H54 (cell line): ENCODE data around the gene TRIP6.
A peak's percentile ranks its signal among the peaks of the same experiment; 100 is the strongest.
"Not testable (repeated sequence)": the region's sequence is repeated elsewhere in the genome, so short reads cannot be mapped to it uniquely, and the experiment has no call there.

Experiments
- DNase-seq: peaks from one replicate; pipeline ENCODE4 v3.0.0; 2011; ENCODE audit warnings: low spot score, mixed read lengths; ENCODE audit not compliant: insufficient read length
- FAIRE-seq: peaks from 3 replicates; lab custom pipeline; 2011; peaks lifted over from hg19 to GRCh38; lab: Jason Lieb, UNC
- POLR2A ChIP-seq: IDR thresholded peaks from 2 replicates; pipeline ENCODE4 v1.6.1; 2011; ENCODE audit warnings: low read depth, mild to moderate bottlenecking, low read length

TRIP6 gene

DNA sequence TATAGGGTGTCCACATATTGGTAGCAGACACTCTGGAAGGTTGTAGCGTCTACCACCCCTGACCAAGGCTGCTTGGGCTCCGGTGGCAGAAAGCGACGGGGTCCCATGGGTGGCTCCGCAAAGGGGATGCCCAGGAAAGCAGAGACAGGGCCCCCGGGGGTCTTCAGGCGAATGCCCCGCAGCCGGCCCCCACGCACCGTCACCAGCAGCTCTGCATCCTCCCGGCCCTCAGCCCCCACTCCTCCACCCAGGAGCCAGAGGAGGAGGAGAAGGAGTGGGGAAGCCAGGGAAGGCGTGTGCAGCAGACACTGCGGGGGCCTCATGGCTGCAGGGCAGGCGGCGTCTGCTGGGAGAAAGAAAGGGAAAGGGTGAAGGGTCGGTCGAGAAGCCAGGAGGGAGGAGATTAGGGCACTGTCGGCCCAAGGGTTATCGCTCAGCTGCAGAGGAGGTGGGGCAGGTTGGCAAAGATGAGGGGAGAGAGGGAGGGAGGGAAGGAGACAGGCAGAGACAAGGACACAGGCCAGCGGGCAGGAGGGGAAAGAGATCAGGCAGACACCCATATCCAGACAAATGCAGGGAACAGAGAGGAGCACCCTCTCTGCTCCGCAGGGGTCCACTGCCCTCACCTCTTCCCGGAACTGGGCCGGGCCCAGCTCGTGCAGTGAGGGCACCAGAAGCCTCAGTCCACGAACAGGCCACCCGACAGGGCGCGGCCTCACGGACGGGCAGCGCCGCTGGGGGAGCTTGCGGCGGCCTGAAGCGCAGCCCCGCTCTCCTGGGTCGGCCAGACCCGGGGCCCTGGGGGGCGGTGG, 26.9 kb downstream of the TRIP6 start:
- FAIRE-seq = no peak
- TF ChIP-seq POLR2A = no peak
- no peak for DNase-seq

DNA sequence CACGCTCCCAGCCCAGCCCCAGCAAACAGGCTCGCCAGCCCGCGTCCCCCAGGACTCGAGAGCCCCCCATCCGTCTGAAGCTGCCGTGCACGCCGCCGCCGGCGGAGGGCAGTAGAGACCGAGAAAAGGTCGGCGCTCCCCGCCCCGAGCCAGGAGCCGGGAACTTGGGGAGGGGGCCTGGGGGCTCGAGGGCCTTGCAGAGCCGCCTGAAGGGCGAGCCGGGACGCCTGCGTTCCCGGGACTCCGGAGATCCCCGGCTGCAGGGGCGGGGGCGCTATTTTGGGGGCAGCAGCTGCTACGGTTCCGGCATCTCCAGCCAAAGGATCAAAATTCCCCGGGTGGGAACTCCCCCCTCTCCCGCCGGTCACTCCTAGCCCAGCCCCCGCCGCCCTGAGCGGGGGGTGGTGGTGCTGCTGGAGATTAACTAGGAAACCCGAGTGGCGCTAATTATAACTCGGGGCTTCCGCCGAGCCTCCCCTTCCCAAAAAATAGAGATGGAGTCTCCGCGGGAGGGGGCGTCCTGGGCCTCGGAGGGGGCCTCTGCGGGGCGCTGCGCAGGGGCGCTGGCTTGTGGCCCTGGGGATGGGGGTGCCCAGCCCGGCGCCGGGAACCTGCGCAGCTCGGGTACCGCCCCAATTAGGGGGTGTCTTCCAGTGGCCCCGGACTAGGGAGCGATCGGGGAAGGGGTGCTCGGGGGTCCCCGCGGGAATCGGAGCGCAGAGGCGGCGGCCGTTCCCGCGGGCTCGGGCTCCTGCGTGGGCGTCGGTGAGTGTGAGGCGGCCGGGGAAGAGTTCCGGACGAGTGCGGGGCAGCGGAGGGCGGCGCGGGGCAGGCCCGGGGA, 27.9 kb downstream of the TRIP6 start:
- TF ChIP-seq POLR2A = no peak
- FAIRE-seq (no peak), DNase-seq (no peak)

DNA sequence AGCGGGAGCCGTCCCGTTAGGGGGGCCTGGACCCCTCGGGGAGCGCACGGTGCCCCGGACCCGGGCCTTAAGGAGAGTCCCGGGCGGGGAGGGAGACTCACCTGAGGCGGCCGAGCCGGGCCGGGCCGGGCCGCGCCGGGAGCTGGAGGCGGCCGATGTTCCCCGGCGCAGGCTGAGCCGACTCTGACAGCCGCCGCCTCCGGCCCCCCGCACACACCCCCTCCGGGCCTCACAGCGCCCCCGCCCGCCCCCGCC, 28.4 kb downstream of the TRIP6 start, which contains the start of gene ACHE:
TSS of gene ACHE (minus strand) at position 188 of the 255 bp plus-strand sequence. CDS start 1,656 bp downstream, outside the sequence.
- TF ChIP-seq POLR2A = no peak
- no peak for DNase-seq
- no peak for FAIRE-seq

DNA sequence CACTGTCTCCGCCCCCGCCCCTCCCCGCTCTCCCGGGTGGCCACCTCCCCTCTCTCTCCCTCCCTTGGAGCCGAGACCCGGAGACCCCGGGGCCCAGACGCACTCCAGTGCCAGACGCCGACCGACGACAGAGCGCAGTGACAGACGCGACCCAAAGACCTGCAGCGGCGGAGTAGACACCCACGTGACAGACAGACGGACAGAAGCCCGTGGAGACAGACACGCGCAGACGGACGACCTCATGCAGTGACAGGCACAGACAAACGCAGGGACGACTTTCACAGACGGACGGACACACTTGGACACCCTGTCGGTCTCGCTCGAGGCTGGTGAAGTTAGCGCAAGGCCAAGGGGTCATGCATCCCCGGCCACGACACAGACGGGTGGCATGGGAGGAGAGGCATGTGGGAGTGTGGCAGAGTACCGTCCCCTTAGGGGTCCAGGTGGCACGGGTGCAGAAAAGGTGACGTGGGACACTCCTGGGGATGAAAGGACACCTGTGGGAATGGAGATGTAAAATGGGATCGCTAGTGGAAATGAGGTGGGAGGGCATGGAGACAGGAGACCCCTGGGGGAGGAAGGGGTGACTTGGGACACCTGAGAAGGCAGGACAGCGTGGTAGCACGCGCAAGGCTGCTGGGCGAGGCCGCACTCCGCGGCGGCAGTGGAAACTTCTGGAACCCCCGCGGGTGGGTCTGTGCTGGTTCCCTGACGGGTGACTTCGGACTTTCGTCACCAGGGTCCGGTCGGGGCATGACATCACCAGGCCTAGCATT, 29.0 kb downstream of the TRIP6 start:
- DNase-seq = no peak
- no peak for FAIRE-seq

DNA sequence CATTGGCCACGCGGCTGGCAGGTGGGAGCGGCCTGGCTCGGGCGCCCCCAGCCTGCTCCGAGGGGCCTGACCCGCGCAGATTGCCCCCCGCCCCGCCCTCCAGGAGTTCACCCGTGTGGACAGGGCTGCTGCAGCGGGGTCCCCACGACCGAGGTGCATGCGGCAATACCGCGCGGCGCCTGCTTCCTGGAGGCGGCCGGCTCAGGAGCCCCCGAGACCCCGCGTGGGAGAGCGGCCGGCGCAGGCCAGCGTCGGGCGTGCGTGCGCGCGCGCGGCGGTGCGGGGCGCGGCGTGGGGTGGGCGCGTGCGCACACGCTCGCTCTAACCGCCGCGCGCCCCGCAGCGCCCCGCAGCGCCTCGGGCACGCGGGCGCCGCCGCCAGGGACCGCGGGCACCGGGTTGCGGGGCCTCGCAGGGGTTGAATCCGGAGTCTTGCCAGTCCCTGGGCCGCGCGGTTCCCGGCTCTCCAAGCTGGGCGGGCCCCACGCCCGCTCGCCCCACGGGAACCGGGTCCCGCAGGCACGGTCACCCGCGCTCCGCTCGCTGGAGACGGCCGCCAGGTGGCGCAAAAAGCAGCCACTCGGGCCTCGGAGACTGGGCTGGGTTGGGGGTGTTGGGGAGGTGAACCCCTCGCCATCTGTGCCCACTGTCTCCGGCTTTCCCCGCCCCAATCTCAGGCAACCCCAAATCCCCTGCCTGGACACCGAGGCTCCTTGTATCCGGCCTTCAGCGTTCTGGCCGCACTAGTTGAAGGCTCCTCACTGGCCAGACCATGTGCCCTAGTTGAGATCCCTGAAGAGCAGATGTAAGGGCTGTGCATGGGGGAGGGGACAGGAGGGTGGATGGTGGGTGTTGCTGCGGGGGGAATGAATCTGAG, 29.8 kb downstream of the TRIP6 start:
- FAIRE-seq = no peak
- TF ChIP-seq POLR2A = no peak
- peak; percentile 57 for DNase-seq

More for the DNA sequence above, 29.0 kb downstream of the TRIP6 start:
- no peak for TF ChIP-seq POLR2A

DNA sequence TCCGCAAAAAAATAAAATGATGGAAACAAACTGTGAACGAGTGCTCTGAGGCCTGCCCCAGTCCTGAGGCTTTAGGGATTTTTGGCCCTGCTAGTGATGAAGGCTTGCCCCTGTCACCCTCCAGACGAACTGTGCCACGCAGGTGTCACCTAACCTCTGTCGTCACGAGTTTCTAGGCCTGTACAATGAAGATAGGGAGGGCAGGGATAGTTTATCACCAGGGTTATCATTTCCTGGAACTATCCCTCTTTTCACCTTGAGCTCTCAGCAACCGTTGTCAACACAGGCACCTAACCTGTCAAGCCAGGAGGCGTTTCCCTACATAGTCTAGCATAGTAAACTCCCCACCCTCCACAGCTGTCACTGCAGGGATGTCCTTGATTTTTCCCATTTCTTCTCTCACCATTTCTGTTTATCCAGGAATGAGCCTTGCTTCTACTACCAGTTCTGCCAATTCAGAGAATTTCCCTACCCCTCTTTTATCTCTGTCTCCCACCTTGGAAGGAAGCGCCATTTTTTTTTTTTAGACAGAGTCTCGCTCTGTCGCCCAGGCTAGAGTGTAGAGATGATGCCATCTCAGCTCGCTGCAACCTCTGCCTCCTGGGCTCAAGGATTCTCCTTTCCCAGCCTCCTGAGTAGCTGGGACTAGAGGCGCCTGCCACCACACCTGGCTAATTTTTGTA, 30.7 kb downstream of the TRIP6 start:
- DNase-seq = no peak
- FAIRE-seq = no peak
- TF ChIP-seq POLR2A = no peak

DNA sequence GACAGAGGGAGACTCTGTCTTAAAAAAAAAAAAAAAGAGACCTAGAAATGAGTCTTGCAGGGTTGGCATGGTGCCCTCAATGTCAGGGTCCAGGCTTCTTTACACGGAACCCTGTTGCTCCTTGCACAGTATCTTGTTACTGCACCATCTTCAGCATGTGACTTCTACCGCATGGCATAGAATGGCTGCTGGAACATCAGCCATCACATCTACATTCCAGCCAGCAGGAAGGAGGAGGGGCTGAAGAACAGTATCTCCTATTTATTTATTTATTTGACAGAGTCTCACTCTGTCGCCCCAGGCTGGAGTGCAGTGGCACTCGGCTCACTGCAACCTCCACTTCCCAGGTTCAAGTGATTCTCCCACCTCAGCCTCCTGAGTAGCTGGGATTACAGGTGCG, 32.2 kb downstream of the TRIP6 start:
- TF ChIP-seq POLR2A = no peak
- DNase-seq = no peak
- FAIRE-seq = no peak

DNA sequence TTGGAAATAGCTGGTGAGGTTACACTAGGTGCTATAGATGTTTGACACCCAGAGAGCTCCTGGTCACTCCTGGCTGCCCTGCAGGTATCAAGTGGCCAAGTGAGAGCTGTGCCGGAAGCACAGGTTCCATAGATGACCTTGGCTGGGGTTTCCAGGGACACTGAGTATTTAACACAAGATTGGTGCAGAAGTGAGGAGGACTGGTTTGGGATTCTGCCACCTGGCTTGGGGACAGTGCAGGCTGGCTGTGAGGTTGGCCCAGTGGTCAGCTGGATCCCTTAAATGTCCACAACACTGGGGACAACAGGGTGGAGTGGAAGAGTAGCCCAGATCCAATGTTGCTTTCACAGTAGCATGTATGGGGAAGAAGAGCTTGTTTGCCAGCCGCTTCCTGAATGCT, 33.8 kb downstream of the TRIP6 start:
- DNase-seq = no peak
- FAIRE-seq = no peak
- TF ChIP-seq POLR2A = no peak

DNA sequence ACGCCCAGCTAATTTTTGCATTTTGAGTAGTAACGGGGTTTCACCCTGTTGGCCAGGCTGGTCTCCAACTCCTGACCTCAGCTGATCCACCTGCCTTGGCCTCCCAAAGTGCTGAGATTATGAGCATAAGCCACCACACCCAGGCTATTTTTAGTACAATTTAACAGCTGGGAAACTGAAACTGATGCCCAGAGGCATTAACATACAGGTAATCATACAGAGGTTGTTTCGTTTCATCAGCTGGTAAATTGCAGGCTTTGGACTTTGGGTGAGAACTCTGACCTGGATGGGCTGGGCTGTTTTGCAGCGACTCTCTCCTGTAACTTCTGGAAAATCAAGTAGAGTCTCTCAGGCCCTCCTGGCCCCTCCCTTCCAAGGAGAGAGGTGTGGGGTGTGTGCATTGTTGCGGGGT, 34.7 kb downstream of the TRIP6 start:
- FAIRE-seq (no peak), DNase-seq (no peak)
- no peak for TF ChIP-seq POLR2A

DNA sequence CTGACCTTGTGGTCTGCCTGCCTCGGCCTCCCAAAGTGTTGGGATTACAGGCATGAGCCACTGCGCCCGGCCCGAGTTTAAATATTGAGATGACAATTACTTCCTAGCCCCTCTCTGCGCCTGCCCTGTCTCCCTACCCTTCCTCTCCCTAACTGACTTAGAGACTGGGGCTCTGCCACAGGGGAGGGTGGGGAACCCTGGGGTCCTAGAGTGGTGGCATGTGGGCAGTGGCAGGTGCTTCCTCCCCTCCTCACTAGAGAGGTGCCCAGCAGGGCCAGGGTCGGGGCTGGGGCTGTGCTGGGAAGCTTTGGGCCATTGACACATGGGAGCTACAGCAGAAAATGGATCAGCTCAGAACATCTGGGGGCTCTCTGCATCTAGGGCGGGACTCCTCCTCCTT, 35.5 kb downstream of the TRIP6 start:
- DNase-seq (no peak), FAIRE-seq (no peak)
- no peak for TF ChIP-seq POLR2A

DNA sequence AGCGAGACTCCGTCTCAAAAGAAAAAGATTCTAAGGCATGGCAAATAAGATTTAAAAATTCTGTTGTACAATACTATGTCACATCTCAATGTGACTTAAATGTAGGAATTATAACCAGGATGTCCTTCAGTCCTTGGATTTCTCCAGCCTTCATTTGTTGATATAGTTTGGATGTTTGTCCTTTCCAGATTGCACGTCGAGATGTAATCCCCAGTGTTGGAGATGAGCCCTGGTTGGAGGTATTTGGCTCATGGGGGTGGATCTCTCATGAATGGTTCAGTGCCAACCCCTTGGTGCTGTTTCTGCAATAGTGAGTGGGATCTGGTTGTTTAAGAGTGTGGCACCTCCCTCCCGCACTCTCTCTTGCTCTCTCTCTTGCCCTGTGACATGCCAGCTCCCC, 41.3 kb downstream of the TRIP6 start:
- no peak for TF ChIP-seq POLR2A
- FAIRE-seq = no peak
- DNase-seq = no peak

DNA sequence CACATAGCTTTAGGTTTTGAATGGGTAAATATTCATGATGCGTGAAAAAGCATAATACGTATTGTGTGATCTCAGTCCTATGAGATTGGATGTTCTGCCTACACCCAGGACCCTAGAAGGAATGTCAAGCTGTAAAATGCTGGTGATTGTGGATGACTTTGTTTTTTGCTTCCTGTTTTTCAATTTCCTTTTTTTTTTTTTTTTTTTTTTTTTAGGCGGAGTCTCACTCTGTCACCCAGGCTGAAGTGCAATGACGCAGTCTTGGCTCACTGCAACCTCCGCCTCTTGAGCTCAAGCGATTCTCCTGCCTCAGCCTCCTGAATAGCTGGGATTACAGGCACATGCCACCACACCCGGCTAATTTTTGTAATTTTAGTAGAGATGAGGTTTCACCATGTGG, 43.3 kb downstream of the TRIP6 start:
- not testable (repeated sequence) for DNase-seq, FAIRE-seq
